Liver (tissue), 2 donors: ENCODE results near the gene SORCS2.

Source experiments
- GABPA ChIP-seq, 2 donors: IDR thresholded peaks in 1 of 2; conservative IDR thresholded peaks in 1 of 2; 2 replicates each; pipeline ENCODE4 v1.6.1; 2016; ENCODE audit warnings: antibody characterized with exemption in 2 of 2, mild to moderate bottlenecking in 1 of 2, moderate library complexity in 1 of 2
- YY1 ChIP-seq: IDR thresholded peaks from 2 replicates; pipeline ENCODE4 v1.6.1; 2016; ENCODE audit warnings: antibody characterized with exemption, mild to moderate bottlenecking
- donor health status: healthy.

DNA sequence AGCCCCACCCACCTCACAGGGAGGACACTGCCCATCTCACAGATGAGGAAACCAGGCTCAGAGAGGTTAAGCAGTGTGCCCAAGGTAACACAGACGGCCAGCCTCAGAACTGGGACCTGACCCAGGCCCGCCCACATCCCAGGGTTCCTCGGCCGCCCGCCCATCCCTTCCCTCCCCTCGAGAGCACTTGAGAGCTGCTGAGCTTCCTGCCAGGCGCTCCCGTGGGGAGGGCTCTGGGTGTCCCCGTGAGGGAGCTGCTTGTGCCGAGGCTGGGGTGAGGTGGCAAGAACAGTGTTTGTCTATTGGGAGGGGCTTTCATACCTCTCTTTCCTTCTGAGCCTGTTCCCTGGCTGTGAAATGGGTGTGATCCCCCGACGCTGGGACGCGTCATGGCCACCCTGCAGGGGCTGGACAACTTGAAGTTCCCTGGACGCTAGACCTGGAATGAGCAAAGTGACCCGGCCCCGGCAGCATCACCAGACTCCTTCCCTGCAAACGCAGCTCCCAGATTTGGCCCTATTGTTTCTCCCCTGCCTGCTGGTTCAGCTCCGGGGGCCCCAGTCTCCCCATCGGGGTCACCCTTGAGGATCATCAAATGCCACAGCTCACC, 542.4 kb downstream of the SORCS2 start:
- TF ChIP-seq GABPA (IDR thresholded peaks at IDR 0.05 in 1 of 2, conservative IDR thresholded peaks at IDR 0.05 in 1 of 2) (no peak), YY1 (no peak)
